GM19035 (cell line): ENCODE results near the gene KIF4B.
"Not testable (repeated sequence)": the region's sequence is repeated elsewhere in the genome, so short reads cannot be mapped to it uniquely, and the experiment has no call there.

ENCODE experiments used
- ATAC-seq: cut with Tn5 transposase; IDR thresholded peaks from one replicate; pipeline ENCODE4 v1.9.1; 2021; ENCODE audit not compliant: unreplicated experiment

Gene KIF4B

DNA sequence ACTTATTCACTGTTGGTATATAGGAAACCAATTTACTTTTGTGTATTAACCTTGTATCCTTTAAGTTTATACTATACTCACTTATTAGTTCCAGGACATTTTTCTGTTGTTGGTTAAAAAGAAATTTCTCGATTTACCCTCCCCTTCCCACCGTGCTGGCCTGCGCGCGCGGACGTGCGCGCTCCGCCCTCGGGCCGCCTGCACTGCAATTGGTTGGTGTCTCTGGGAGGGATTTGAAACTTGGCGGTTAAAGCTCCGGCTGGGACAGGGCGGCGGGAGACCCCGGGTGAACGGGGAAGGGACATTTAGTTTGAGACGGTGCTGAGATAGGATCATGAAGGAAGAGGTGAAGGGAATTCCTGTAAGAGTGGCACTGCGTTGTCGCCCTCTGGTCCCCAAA, at the start of gene KIF4B:
Gene KIF4B, plus strand, starts transcription at position 230 of the 400 bp plus-strand sequence. Its CDS starts 105 bp downstream, at position 335.
- ATAC-seq = no peak

DNA sequence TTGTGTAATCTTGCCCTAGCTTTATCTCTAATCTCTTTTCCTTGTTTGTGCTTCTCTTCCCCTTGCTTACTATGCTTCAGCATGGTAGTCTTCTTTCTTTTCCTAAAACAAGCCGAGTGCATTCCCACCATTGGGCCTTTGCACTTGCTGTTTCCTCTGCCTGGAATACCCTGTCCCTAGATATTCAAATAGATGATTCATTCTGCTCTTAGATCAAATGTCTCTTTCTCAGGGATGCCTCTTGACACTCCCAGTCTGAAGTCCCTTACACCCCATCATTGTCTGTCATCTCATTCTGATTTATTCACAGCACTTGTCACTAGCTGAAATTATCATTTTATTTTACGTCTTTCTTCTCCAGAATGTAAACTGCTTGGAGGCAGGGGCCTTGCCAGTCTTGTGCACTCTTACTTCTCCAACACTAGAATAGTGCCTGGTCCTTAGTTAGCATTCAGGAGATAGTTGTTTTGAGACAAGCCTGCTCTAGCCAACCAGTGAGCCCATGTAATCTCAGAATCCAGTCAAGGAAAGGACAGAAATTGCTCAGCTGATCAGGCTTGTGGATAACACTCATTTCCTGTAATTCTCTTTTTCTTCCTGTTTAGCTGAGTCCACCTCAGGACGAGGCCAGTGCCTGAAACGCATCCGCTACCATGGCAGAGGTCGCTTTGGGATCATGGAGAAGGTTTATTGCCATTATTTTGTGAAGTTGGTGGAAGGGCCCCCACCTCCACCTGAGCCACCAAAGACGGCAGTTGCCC, 47.3 kb upstream of the KIF4B start:
- no peak for ATAC-seq

GRCh38 chr5:154966874-154967273, 46.7 kb upstream of the KIF4B start:
- ATAC-seq = no peak

- no peak for ATAC-seq
Measured at GRCh38 chr5:154967421-154968024, 46.0 kb upstream of the KIF4B start.

- ATAC-seq = no peak
Measured at GRCh38 chr5:154968953-154969352, 44.6 kb upstream of the KIF4B start.

DNA sequence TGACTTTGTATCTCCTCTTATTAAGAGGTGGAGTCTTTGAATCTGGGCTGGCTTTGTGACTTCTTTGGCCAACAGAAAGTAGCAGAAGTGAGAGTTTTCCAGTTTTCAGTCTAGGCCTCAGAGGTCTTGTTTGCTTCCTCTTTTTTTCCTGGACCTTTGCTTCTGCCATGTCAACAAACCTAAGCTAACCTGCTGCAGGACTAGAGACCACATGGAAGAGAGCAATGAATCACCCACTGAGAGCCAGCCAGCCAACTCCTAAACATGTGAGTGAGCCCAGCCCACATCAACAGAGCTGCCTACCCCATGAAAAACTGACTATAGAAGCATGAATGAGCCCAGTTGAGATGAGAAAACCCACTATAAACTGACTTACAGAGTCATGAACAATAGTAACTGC, 42.8 kb upstream of the KIF4B start:
- ATAC-seq = no peak

GRCh38 chr5:154971501-154971900, 42.1 kb upstream of the KIF4B start:
- no peak for ATAC-seq

GRCh38 chr5:154972476-154973080, 41.0 kb upstream of the KIF4B start:
- no peak for ATAC-seq

DNA sequence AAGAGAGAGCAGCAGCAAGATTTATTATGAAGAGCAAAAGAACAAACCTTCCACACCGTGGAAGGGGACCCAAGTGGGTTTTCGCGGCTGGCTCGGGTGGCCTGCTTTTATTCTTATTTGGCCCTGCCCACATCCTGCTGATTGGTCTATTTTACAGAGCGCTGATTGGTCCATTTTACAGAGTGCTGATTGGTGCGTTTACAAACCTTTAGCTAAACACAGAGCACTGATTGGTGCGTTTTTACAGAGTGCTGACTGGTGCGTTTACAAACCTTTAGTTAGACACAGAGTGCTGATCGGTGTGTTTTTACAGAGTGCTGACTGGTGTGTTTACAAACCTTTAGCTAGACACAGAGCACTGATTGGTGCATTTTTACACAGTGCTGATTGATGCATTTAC, 37.5 kb upstream of the KIF4B start:
- ATAC-seq = not testable (repeated sequence)

GRCh38 chr5:154977409-154977808, 36.1 kb upstream of the KIF4B start:
- no peak for ATAC-seq

DNA sequence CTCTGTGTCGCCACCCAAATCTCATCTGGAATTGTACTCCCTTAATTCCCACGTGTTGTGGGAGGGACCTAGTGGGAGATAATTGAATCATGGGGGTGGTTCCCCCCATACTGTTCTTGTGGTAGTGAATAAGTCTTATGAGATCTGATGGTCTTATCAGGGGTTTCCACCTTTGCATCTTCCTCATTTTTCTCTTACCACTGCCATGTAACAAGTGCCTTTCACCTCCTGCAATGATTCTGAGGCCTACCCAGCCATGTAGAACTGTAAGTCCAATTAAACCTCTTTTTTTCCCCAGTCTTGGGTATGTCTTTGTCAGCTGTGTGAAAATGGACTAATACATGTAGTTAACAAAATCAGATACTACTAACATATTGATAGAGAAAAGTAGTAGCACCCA, 35.3 kb upstream of the KIF4B start:
- not testable (repeated sequence) for ATAC-seq

- no peak for ATAC-seq
Measured at GRCh38 chr5:154984946-154985516, 28.5 kb upstream of the KIF4B start.

DNA sequence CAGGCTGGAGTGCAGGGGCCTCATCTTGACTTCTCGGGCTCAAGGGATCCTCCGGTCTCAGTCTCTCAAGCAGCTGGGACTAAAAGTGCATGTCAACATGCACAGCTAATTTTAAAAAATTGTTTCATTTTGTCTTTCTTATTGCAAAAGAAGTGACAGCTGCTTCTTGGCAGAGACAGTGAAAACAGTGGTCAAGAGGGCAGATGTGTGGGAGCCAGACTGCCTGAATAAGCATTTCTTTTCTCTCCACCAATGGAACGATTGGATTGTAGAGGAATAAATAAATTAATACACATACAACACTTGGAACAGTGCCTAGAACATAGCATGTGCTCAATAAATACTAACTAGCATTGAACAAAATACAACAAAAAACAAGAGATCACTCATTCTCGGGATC, 27.4 kb upstream of the KIF4B start:
- no peak for ATAC-seq

GRCh38 chr5:154989626-154990025, 23.9 kb upstream of the KIF4B start:
- no peak for ATAC-seq

- no peak for ATAC-seq
Measured at GRCh38 chr5:154993461-154993860, 20.1 kb upstream of the KIF4B start.

DNA sequence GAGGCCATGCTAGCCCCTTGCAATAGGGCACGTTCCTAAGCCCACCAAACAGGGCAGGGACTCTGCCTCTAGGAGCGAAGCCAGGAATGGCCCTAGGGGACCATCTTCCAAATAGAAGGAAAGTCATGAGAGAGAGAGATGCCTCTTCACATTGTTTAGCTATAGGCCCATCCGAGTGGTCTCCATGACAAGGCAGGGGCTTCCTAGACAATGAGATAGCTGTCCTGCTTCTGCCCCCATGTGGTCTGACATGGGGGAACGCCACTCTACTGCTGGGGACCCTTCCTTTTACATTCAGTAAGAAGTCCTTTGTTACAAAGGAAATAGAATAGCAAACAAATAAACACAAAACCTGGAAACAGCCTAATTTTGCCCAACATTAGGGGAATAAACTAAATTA, 17.9 kb upstream of the KIF4B start:
- no peak for ATAC-seq

DNA sequence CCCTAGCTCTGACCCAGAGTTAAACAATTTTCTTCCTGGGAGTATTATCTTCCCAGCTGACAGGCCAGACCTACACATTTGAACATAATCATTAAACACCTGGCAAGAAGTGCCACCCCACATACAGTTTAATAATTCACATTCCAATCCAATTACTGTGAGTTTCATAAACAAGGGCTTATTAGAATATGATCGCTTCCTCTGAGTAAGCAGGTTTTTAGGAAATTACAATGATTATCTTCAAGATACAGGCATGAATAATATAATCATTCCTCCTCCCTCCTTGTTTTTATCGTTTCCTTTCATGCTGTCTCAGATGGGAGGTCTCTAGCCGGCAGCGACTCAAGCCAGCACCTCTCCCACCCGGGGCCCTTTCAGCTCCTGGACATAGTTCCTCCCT, 15.8 kb upstream of the KIF4B start:
- ATAC-seq = no peak

DNA sequence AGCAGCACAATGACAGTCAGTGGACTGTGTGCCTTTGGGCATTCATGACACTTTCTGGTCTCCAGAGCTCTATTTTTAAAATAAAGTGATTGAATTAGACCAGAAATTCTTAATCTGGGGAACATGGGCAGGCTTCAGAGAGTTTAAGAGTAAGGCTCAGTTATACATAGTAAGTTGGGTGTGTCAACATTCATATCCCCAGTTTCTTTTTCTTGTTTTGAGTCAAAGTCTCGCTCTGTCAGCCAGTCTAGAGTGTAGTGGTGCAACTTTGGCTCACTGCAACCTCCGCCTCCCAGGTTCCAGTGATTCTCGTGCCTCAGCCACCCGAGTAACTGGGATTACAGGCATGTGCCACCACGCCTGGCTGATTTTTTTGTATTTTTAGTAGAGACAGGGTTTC, 13.7 kb upstream of the KIF4B start:
- no peak for ATAC-seq

DNA sequence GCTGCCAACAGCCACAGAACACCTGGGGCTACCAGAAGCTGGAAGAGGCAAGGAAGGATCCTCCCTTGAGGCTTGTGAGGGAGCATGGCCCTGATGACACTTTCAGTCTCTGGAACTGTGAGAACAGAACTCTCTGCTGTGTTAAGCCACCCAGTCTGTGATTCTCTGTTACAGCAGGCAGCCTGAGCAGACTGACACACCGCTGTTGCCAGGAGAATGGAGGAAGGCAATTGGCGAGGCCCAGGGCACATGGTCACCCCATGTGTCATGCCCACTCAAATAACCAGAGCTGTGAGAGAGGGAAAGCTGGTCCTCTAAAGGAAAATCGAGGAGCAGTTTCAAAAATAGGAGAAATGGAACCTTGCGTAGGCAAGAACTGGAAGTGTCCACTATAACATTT, 12.0 kb upstream of the KIF4B start:
- no peak for ATAC-seq

GRCh38 chr5:155002722-155003121, 10.8 kb upstream of the KIF4B start:
- not testable (repeated sequence) for ATAC-seq

- ATAC-seq = no peak
Measured at GRCh38 chr5:155004138-155004744, 9.3 kb upstream of the KIF4B start.

DNA sequence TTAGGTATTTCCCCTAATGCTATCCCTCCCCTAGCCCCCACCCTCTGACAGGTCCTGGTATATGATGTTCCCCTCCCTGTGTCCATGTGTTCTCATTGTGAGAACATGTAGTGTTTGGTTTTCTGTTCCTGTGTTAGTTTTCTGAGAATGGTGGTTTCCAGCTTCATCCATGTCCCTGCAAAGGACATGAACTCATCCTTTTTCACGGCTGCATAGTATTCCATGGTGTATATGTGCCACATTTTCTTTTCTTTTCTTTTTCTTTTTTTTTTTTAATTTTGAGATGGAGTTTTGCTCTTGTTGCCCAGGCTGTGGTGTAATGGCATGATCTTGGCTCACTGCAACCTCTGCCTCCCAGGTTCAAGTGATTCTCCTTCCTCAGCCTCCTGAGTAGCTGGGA, 7.3 kb upstream of the KIF4B start:
- not testable (repeated sequence) for ATAC-seq
